GM12872 (cell line): ENCODE results near the gene FAM241B.

Experiments used
- CTCF ChIP-seq: IDR thresholded peaks from 3 replicates; pipeline ENCODE4 v1.5.1; 2011; ENCODE audit warnings: low read depth, mild to moderate bottlenecking, low read length, moderate library complexity; ENCODE audit not compliant: insufficient read depth

Gene FAM241B

GRCh38 chr10:69652111-69652856 lies 22.2 kb downstream of the FAM241B start:
- TF ChIP-seq CTCF, result no peak

DNA sequence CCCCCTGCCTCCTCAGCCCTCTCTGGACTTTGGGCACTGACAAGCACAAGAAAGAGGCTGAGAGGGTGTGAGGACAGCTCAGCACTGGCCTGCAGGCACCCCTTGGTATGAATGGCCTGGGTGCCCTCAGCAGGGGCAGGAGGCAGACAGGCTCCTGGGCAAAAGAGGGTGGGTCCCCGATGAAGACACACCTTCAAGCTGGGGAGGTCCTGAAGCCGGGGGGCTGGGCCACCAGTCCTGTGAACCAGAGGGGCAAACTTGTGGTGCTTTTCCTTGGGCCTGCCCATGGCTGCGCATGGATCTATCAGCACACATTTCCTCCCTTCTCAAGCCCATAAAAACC lies 22.8 kb downstream of the FAM241B start:
- no peak for TF ChIP-seq CTCF

DNA sequence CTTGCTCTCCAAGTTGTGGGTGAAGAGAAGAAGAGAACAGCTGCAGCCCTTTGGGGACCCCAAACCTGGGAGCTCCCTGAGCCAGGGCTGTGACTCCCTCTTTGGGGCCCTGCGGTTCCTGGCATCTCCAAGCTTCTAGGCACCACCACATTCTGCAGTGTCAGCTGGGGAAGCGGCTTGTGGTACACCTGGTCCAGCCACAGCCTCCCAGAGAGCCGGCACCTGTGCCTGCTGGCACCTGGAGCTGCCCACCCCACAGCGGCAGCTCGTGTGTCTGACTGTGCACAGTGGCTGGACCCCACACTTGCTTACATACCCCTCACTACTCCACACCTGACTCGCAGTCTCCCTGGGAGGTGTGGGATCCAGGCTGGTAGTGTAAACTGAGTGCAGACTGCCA lies 23.5 kb downstream of the FAM241B start:
- no peak for TF ChIP-seq CTCF

- no peak for TF ChIP-seq CTCF
Observed at GRCh38 chr10:69655124-69655867, 25.2 kb downstream of the FAM241B start.

GRCh38 chr10:69655868-69656555 lies 26.0 kb downstream of the FAM241B start:
- TF ChIP-seq CTCF, result no peak

DNA sequence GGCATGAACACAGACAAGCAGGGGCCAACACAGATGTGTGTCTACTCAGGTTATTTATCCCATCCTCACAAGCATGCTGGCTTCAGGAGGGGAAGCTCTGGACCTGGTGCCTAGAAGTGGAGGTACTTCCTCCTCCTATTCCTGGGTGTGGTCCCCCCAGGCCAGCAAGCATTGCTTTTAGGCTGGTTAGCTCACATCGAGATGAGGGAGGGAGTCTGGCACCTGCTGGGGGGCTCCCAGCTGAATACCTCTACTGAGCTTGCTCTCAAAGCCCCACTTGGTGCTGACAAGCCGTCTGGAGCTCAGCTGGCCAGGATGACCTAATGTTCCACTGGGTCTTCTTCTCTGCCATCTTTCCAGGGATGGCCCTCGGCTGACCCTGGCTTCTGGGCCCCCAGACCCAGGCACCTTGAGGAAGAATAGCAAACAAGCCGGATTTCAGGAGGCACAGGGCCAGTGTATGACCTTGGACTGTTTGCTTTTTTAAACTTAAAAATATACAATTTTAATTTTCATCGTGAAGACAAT lies 26.8 kb downstream of the FAM241B start:
- TF ChIP-seq CTCF, result no peak

GRCh38 chr10:69657430-69657829 lies 27.4 kb downstream of the FAM241B start:
- no peak for TF ChIP-seq CTCF
